ENCODE measurements around the gene ASPN.

- TF ChIP-seq CTCF (conservative IDR thresholded peaks at IDR 0.05; ENCODE audit: low read length) (no peak), EZH2phosphoT487 (IDR thresholded peaks at IDR 0.05; ENCODE audit: borderline replicate concordance, low read depth, low read length) (no peak)
Measured at GRCh38 chr9:92467041-92467440, 15.3 kb downstream of the ASPN start.
